NCI-H1105 (cell line): ENCODE results near the gene ARHGDIB.

Experiments
- DNase-seq: peaks from one replicate; lab custom pipeline; 2025; lab: John Stamatoyannopoulos, UW

ARHGDIB gene

DNA sequence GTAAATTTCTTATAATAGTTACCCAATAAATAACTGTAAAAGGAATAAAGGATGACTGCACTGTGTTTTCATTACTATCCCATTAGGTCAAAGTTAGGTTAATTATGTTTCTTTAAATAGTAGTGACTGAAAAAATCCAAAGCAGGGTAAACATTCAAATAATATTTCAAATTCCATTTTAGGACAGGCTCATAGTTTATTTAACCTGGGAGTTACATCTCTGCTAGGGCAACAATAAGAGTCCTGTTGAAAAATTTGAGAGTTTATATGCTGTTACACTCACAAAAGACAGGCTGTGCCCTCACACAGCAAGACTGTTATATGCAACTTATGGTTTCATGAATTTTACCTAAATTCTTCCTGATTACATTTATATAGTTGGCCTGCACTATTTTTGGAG lies 31.1 kb downstream of the ARHGDIB start:
- no peak for DNase-seq

DNA sequence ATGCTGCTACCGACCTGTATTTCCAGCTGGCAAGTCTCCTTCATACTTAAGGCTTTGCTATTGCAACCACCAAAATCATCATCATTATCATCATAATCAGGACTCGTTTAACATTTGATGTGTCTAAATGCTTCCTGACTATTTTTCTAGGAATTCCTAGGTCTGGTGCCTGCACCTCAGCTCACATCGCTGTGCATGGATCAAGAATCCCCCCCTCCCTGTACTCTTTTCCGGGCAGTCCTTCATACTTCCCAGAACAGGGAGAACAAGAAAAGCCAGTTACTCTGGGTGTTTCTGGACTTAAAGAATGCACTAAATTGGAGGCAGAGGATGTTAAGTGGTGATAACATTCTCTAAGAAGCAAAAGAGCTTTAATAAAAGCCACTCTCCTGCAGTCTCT lies 32.5 kb downstream of the ARHGDIB start:
- DNase-seq, result no peak

DNA sequence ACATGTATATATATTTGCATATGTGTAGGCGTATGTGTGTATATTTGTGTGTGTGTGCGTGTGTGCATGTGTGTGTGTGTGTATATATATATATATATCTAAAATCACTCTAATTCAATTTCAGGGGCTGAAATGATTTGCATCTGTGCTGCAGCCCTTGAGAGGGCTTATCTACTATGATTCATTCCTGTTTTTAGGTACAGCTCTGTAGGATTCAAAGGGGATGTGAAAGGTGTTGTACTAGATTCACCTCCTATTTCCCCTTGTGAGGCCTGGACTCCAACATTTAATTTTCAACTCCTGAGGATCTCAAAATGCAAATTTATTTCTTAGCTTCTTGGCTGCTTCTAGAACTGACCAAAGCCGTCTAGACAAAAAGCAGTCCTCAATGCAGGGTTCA lies 34.1 kb downstream of the ARHGDIB start:
- no peak for DNase-seq

DNA sequence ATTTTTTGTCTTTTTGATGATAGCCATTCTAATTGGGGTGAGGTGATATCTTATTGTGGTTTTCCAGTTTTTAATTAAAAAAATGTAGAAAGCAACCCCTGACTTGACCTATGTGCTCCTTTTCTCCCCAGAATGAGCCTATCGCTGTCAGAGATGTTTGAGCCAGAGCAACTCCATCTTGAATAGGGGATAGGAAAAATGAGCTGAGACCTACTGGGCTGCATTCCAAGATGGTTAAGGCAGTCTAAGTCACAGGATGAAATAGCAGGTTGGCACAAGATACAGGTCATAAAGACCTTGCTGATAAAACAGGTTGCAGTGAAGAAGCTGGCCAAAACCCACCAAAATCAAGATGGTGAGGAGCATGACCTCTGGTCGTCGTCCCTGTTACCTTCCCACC lies 36.9 kb downstream of the ARHGDIB start:
- DNase-seq, result no peak

DNA sequence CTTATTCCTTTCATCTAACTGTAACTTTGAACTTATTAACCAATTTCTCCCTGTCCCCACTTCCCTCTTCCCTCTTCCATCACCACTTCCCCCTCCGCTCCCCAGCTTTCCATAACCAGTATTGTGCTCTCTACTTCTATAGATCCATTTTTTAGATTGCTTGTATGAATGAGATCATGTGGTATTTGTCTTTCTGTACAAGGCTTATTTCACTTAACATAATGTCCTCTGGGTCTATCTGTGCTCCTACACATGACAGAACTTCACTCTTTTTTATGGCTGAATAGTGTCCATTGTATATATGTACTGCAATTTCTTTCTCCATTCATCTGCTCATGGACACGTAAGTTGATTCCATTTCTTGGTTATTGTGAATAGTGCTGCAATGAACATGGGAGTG lies 37.5 kb downstream of the ARHGDIB start:
- DNase-seq, result no peak

DNA sequence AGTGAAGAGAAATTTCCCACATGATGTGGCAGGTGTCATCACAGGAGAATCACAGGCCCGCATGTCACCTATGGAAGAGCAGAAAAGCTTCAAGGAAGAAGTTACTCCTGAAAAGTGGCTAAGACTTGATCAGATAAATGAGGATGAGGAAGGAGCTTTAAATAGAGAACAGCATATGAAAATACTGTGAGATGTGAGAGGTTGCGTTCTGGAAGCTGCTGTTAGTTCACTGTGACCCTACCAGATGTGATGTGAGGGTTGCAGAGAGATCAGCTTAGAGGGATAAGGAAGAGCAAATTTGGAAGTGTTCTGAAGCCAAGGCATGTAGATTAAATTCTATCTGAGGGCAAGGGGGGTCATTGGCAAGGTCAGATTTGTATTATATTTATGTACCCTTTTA lies 40.2 kb downstream of the ARHGDIB start:
- DNase-seq, result no peak

DNA sequence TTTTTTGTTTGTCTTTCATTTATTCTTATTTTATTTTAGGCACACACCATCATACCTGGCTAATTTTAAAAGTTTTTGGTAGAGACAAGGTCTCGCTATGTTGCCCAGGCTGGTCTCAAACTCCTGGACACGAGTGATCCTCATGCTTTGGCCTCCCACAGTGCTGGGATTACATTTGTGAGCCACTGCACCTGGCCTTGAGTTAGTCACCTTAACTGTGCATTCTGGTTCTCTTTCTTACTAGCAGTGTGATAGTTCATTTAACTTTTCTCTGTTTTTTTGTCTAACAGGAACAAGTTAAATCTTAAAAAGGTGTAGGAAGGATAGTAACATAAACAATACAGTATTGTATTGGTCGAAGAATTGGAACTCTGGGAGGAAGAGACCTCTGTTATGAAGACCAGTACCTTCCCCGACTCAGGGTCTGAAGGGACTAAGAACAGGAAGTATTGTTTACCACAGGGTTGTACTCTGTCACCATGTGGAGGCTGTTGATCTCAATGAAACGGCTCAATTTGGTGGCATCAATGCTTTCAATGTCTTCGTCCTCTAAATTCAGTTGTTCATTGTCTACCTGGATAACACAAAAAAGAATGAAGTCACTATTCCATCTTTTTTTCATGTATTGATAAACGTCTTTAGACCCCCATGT lies 40.8 kb downstream of the ARHGDIB start:
- no peak for DNase-seq

DNA sequence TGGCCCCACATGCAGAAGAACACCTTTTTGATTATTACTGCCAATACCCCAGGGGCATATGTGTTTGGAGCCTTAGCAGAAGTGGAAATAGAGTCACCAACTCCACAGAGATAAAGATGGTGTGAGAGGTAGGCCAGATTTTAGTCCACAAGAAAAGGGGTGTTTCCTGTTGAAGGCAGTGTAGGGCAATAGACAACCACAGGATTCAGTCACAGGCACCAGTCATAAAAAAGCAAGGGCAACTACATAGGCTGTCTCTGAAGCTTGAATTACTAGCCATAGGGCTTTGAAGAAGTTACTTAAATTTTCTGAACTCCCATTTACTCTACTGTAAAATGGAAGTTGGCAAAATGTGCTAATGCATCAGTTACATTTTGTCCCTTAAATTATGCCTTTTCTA lies 41.9 kb downstream of the ARHGDIB start:
- DNase-seq, result no peak

DNA sequence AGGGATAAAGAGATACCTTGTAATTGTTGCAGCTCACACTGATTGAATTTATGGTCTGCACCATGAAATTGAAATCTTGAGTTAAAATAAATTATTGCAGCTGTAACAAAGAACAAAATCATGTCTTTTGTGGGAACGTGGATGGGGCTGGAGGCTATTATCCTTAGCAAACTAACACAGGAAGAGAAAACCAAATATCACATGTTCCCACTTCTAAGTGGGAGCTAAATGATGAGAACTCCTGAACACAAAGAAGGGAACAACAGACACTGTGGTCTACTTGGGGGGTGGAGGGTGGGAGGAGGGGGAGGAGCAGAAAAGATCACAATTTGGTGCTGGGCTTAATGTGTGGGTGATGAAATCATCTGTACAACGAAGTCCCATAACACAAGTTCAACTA lies 45.7 kb downstream of the ARHGDIB start:
- DNase-seq, result no peak

DNA sequence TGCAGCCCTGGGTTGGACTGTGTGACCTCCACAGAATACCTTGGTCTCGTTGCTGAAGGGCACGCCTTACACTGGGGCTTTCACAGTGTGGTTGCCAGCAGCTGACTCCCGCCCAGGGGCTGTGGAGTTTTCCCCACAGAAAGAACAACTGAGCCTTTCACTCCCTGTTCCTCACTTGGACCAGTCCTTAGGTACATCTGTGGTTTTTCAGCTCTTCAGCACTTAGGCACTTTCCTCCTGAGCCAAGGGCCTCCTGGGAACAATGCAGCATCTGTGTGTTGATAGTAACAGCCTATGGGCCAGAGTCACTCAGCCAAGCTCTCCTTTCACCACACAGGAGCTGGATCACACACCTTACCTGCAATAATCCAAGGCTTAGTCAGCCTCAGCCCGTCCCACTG lies 48.0 kb downstream of the ARHGDIB start:
- DNase-seq, result no peak

DNA sequence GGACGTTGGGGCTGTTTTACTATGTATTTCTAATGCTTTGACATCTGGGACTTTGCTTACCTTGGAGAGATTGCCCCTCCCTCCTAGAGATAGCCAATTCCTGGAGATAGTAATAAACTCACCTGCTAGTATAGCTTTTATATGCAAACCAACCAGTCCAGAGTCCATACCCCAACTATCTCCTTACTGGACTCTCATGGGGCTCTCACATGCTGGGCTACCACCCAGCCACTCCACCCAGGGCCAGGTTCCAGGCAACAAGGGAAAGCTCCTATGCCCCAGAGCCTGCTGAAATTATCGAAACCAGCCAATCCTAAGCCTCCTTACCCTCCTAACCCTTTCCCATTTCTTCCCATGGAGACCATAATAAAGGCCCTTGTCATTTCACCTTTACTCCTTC lies 50.3 kb downstream of the ARHGDIB start:
- no peak for DNase-seq

DNA sequence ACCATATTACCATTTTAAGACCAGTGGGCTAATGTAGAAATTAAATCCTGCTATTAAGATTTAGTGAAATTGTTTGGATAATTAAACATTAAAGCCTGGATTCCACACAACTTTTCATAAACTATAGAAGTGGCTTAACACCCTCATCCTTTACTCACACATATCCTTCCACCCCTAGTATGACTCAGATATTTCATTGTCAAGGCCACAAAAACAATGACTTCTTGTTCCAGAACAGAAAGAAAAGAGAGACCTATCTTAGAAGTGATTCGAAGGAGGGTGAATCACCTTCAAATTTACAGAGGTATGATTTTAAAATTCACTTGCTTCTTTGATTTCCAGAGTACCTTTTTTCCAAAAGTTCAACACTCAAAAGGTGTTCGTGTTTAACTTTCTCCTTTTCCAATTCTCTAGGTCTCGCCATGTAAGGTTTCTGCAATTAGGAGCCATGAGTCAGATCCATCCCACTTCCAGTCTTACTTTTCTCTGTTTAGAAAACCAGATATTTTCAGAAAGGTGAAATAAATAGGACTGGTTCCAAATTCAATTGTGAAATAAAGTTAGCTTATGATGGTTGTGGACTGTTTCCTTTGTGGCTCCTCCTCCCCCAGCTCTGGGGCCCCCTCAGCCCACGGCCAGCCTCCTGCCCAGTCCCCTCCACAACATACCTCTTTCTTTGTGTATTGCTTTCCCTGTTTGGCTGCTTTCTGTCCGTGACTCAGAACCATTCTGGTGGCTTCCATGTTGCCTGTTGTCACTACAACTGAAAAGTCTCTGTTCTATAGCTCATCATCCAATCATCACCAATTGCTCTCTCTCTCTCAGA lies 51.1 kb downstream of the ARHGDIB start:
- no peak for DNase-seq

DNA sequence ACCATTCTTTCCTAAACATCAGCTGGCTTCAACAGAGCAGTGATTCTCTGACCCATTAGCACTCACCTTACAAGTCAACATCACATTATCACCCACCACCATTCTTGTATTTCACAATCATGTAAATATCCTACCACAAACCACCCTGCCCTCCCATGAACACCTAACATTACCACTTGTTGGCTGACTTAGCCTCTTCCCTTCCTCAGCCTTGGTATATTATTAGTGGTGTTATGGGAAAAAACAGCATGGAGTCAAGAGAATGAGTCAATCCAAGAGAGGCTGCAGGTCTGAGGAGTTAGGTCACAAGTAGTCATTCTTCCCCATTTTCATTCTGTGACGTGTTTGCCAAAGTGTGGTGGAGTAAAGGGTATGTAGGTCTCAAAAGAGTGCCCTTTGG lies 53.4 kb downstream of the ARHGDIB start:
- no peak for DNase-seq

DNA sequence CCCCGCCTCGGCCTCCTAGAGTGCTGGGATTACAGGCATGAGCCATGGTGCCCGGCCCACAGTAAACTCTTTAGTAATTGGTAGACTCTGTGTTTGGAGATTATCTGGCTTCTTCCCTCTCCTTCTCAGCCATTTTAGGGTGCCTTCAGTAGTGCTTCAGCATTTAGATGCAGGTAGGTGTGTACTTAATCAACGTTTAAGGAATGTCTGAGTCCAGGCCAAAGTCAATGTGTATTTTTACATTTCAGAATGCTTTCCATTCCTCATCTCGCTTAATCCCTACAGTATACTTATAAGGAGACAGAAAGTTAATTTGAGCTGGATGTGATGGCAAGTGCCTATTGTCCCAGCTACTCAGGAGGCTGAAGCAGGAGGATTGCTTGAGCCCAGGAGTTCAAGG lies 55.3 kb downstream of the ARHGDIB start:
- DNase-seq, result no peak

DNA sequence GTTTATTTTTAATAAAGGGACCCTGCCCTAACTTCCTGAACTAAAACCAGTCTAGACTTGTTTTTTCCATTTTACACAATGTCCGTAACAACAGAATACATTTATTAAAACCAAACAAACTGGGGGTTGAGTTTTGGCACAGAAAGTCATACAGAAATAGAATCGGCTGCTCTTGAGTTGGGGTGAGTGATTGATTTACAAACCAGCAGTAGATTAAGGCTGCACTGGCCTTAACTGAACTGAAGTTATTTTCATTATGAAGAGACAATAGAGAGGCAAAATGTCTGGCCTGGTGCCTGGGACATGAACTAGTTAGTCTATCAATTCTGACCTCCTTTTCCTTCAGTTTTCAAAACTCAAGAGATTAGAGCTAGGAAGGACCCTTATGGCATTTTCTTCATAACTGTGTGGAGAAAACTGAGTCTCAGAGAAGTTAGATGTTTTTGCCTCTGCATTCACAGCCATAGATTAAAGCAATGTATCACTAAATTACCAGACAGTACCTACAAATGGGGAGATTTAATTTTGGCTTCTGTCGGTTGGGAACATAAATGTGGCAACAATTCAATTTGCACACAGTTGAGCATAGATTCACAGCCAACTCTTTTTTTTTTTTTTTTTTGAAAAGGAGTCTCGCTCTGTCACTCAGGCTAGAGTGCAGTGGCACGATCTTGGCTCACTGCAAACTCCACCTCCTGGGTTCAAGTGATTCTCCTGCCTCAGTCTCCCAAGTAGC lies 56.0 kb downstream of the ARHGDIB start:
- DNase-seq, result no peak

DNA sequence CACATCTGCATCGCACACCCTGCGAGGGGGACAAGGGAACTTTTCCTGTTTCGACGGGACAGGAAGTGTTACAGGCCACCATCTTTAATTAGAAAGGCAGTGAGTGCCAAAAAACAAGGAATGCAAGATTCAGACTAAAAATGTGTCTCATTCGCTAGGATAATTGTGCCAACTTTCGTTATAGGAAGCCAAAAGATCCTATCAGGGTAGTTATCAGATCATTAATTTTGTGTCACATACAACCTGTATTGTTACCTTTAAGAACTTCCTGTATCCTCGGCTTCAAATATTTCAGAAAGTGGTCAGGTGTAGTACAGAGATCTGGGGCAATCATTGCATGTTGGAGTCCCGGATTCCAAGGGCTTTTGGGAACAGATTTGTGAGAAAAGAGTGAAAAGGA lies 56.5 kb downstream of the ARHGDIB start:
- DNase-seq, result no peak

DNA sequence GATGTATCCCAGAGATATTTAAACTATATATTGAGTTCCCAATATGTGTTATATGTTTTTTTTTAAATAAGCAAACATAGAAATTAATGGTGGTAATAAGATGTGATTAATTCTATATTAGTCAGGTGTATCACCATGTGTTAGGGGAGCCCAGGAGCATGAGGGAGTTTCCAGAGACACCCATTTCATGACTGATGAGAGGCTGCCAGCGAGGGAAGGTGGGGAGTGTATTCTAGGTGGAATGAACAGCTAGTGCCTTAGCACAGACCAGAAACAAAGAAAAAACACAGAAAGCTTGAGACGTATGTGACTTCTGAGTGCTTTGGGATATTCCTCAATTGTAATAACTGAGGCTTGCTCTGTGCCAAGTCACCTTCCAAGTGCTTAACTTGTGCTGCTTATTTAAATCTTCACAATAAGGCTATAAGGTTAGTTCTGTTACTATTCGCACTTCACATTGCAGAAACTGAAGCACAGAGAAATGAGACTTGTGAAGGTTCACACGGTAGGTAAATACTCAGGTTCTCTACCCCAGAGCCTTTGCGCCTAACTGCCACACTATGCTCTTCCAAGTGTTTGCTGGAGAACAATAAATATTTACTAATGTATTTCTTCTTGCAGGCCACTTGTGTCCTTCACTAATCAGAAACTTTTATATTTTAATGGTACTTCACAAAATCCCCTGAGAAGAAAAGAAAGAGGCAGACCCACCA lies 57.9 kb downstream of the ARHGDIB start:
- no peak for DNase-seq

DNA sequence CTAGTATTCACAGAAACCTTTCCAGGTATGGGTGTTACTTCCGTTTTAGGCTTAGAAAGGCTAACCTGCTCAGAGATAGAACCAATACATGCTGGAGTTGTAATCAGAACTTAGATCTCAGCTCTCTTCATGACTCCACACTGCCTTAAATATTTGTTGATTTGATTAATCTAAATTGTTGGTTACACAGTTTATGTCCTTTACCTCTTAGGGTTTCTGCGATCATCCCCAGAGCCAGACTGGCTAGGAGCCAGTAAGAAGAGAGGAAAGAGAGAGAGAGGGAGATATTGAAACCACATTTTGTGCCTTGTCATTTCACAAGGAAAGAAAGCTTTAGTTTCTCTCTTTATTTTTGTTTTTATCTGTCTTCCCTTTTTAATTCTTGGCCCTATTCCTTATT lies 58.9 kb downstream of the ARHGDIB start:
- no peak for DNase-seq

DNA sequence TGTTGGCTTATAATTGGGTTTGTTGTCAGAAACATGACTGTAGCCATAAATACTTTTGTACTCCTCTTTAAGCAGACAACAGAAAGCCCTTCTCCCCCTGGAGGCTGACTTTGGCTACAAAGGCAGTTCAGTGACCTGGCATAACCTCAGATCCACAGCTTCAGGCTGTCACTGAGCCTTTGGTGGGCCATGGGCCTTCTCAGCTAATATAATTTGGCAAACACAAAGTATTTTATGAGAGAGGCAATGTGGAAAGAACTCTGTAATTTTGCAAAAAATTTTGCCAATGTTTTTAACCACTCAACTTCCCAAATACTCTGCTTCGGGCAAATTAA lies 60.2 kb downstream of the ARHGDIB start:
- no peak for DNase-seq

DNA sequence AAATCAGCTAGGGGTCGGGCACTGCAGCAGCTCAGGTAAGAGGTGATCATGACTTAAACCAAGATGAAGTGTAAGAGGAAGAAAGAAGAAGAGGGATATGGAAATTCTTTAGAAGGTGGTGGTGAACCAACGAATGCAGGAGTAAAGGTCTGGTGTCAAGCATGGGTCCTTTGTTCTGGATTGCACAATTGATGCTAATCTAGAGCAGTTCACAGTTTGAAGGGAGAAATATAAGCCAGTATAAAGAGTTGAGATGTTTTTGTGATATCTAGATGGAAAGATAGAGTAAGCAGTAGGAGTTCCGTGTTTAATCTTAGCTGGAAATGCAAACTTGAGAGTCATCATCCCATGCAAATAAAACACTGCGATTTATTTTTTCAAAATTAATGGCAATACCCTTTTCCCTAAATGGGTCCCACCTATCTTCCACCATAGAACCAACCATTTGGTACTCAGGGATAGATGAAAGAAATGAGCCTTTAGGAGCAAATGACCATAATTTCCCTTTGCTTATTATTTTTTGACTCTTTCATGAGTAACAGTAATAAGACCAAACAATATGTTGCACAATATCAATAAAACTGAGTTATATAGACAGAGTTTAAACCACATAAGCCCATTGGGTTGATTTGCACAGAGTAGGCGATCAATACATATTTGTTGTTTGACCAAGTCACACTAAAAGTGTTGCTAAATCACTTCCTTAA lies 60.7 kb downstream of the ARHGDIB start:
- DNase-seq, result no peak

DNA sequence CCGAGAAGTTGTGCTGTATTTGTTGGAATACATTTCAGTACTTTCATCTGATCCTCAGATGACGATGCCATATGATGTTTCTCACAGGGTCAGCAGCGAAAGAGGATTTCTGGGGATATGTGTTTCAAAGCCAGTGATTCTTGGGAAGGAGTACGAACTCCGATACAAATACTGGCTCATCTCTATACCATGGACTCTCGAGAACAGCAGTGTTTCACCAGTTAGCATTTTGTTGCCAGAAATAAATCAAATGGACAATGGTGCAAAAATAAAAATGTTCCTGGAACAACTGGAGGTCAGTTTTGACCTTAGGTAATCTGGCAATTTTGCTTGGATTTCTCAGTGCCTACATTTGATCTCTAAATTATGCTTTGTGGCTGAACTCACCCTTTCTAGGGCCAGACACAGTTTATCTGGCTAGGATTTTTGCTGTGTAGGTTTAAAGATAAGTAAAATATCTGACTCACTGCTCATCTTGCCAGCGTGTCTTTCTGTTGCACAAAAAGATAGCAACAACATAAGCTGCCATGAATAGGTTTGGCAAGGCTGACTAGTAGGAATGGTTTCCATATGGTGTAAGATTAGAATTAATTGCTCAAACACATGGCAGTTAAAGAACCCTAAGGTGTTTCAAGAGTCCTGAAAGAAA lies 64.8 kb downstream of the ARHGDIB start:
- no peak for DNase-seq
